ENCODE results near the gene DLGAP4. TPM values are rescaled to one million over a fixed set of nuclear protein-coding genes. Genes with fewer than 3 reads are reported as not detected.

The DLGAP4 gene
- total RNA-seq, 1 experiment from 2014 or later = 40.3 TPM

GRCh38 chr20:36362261-36362660 is 56.1 kb downstream of the DLGAP4 start (continued):
- TF ChIP-seq ZBTB33 (IDR thresholded peaks at IDR 0.05; ENCODE audit: extremely low read depth, insufficient replicate concordance, low read length) = no peak
- no peak for TF ChIP-seq RAD21 (IDR thresholded peaks at IDR 0.05; ENCODE audit: low read depth)
- no peak for TF ChIP-seq CEBPB (IDR thresholded peaks at IDR 0.05; ENCODE audit: low read depth)
- no peak for TF ChIP-seq CBX3 (IDR thresholded peaks at IDR 0.05; ENCODE audit: low read depth)

- intact Hi-C loops (cut with micrococcal nuclease) = no loop called here
- POLR2A ChIA-PET = no interaction called here
- ATAC-seq (no peak), DNase-seq (ENCODE audit: low read depth, low spot score) (no peak)
- Histone ChIP-seq H2AFZ (ENCODE audit: low read depth, low read length, poor library complexity, severe bottlenecking) (no peak overlapping the region), H3K4me1 (ENCODE audit: control insufficient read depth in 1 of 2, insufficient read depth in 2 of 2, low read length in 2 of 2) (no peaks in the 10 kb centered on the region), H3K79me2 (ENCODE audit: insufficient read depth, low read length) (no peaks in the 10 kb centered on the region), H3K36me3 (ENCODE audit: control insufficient read depth in 1 of 2, insufficient read depth in 2 of 2, low read length in 2 of 2) (no peaks in the 10 kb centered on the region), H3K4me3 (replicated peaks in 1 of 2; ENCODE audit: low read depth in 1 of 2, low read length in 2 of 2) (no peak overlapping the region), H3K4me2 (ENCODE audit: low read length) (no peak overlapping the region), H3K9ac (ENCODE audit: low read length) (no peak overlapping the region), H4K20me1 (ENCODE audit: insufficient read depth) (no peaks in the 10 kb centered on the region), H3K27me3 (ENCODE audit: insufficient read depth, low read length) (0 out of 2 replicates have a peak, but pooled peaks cover 4% of the 10 kb centered on the region), H3K9me2 (ENCODE audit: insufficient read depth) (no peaks in the 10 kb centered on the region), H3K9me3 (ENCODE audit: control insufficient read depth in 1 of 2, insufficient read depth in 1 of 2, low read depth in 1 of 2, low read length in 2 of 2) (no peaks in the 10 kb centered on the region), H3K27ac (ENCODE audit: low read depth, low read length) (no peak overlapping the region)
- no peak for TF ChIP-seq TCF7L2 (IDR thresholded peaks at IDR 0.05; ENCODE audit: borderline replicate concordance, extremely low read depth, insufficient read depth, insufficient read length)
- TF ChIP-seq EZH2 (IDR thresholded peaks at IDR 0.05) = no peak
- TF ChIP-seq SIN3A (IDR thresholded peaks at IDR 0.05; ENCODE audit: low read depth) = no peak
- TF ChIP-seq ELF1 (IDR thresholded peaks at IDR 0.05; ENCODE audit: borderline replicate concordance, low read depth) = no peak
- TF ChIP-seq SRF (IDR thresholded peaks at IDR 0.05; ENCODE audit: low read depth) = no peak
- TF ChIP-seq EGR1 (IDR thresholded peaks at IDR 0.05; ENCODE audit: low read depth) = no peak
- no peak for TF ChIP-seq CBX3 (IDR thresholded peaks at IDR 0.05; ENCODE audit: low read depth)
- TF ChIP-seq ZNF274 (IDR thresholded peaks at IDR 0.05; ENCODE audit: low read depth, low read length) = no peak
- no peak for TF ChIP-seq ZFX (IDR thresholded peaks at IDR 0.05)
- TF ChIP-seq CTCF (IDR thresholded peaks at IDR 0.05 in 2 of 3, conservative IDR thresholded peaks at IDR 0.05 in 1 of 3; ENCODE audit: borderline replicate concordance in 1 of 3, insufficient read depth in 1 of 3, low read depth in 2 of 3, low read length in 2 of 3) = no peak
- TF ChIP-seq, protein P1, sequence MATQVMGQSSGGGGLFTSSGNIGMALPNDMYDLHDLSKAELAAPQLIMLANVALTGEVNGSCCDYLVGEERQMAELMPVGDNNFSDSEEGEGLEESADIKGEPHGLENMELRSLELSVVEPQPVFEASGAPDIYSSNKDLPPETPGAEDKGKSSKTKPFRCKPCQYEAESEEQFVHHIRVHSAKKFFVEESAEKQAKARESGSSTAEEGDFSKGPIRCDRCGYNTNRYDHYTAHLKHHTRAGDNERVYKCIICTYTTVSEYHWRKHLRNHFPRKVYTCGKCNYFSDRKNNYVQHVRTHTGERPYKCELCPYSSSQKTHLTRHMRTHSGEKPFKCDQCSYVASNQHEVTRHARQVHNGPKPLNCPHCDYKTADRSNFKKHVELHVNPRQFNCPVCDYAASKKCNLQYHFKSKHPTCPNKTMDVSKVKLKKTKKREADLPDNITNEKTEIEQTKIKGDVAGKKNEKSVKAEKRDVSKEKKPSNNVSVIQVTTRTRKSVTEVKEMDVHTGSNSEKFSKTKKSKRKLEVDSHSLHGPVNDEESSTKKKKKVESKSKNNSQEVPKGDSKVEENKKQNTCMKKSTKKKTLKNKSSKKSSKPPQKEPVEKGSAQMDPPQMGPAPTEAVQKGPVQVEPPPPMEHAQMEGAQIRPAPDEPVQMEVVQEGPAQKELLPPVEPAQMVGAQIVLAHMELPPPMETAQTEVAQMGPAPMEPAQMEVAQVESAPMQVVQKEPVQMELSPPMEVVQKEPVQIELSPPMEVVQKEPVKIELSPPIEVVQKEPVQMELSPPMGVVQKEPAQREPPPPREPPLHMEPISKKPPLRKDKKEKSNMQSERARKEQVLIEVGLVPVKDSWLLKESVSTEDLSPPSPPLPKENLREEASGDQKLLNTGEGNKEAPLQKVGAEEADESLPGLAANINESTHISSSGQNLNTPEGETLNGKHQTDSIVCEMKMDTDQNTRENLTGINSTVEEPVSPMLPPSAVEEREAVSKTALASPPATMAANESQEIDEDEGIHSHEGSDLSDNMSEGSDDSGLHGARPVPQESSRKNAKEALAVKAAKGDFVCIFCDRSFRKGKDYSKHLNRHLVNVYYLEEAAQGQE (IDR thresholded peaks at IDR 0.05; ENCODE audit: low read depth) = no peak
- no peak for TF ChIP-seq YY1 (IDR thresholded peaks at IDR 0.05; ENCODE audit: extremely low read depth, insufficient replicate concordance, low read depth, low read length)
- TF ChIP-seq JUND (IDR thresholded peaks at IDR 0.05) = no peak
- no peak for TF ChIP-seq POLR2AphosphoS5 (IDR thresholded peaks at IDR 0.05; ENCODE audit: low read depth, low read length)
- no peak for TF ChIP-seq SP1 (IDR thresholded peaks at IDR 0.05; ENCODE audit: low read depth)
- CTCF ChIA-PET = no interaction called here
- RAD21 ChIA-PET (ENCODE audit: low non-redundant PET in 1 of 2, low total read pairs in 2 of 2, uncharacterized antibody in 2 of 2, unreplicated experiment in 2 of 2) = interaction anchor here in 1 of 2 experiments (0.6 kb wide), 1 partner anchor 130 kb away, joined by 3 read pairs; no protein-coding TSS in a partner anchor
- no TSS peak for BruUV-seq (replicated peaks)
These were observed 57.0 kb downstream of the DLGAP4 start for GRCh38 chr20:36362978-36363713.
